HG03097 (cell line): ENCODE data around the gene CDH4.

Experiments used
- ATAC-seq: cut with Tn5 transposase; IDR thresholded peaks from one replicate; pipeline ENCODE4 v1.9.1; 2021; ENCODE audit not compliant: unreplicated experiment, low FRiP score

Gene CDH4

GRCh38 chr20:61922411-61922810 is 670.4 kb downstream of the CDH4 start:
- no peak for ATAC-seq

DNA sequence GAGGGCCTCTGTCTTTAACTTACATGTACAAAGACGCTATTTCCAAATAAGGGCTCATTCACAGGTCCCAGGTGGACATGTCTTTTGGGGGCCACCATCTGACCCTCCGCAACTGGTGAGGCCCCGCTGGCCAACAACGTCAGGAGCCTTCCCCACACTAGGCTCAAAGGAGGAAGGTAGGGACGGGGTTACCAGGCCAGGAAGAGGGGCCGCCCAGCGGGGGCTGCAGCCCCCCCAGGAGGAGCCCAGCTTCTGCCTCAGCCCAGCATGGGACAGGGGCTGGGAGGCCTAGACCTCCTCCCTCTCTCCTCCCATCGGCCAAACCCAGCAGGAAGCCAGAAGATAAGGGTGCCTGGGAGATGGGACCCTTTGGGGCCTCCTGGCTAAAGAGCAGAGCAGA is 670.9 kb downstream of the CDH4 start:
- ATAC-seq = no peak

GRCh38 chr20:61923371-61924166 is 671.5 kb downstream of the CDH4 start:
- ATAC-seq = no peak

- no peak for ATAC-seq
These were observed 672.3 kb downstream of the CDH4 start for GRCh38 chr20:61924211-61924857.

DNA sequence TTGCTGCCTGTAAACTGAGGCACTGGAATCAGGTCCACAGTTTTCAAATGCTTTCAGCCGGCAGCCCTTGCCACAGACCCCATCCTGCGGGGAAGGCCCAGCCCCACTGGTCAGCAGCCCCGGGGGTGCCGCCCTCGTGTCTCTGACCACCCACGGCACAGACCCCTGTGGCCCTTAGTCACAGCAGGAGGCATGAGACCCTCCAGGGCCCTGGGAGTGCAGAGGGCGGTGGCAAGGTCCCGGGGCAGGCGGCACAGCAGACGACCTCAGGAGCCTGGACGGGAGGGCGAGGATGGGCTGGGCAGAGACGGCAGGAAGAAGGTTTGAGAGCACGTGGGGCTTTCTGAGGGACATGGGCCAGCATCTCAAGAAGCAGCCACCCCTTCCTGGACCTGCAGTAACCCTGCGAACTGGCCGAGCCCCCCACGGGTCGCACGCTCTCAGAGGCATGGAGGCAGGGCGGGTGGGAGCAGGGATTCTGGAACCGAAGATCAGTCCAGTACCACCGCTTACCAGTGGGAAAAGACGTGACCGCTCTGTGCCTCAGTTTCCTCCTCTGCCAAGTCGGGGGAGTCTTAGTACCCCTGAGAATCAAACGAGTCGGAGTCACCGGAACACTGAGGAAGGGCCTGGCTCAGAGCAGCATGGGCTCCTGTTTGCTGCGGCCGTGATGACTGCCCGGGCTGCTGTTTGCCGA is 672.9 kb downstream of the CDH4 start:
- ATAC-seq = no peak

DNA sequence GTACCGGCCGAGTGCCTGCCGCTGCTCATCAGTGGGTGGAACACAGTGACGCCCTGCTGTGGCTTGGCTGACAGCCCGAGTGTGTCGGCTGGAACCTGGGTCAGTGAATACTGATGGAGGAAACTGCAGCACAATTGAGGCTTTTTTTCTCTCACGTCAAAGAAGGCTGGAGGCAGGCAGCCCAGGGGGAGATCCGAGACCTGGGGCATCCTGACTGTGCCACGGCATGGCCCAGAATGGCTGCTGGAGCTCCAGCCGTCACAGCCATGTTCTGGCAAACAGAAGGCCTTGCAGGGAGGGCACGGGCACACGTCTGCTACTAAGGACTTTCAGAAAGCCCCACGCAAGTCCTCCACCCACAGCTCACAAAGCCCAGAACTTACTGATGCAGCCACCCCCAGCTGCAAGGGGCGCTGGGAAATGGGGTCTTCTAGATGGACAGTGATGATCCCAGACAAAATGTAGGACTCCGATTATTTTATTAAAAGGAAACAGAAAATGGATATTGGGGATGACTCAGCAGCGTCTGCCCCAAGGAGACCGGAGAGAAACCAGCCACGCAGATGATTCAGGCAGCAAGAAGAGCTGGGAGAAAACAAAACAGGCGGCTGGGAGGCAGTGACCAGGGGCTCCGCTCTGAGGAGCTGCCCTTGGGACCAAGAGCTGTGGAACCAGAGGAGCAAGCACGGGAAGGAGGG is 673.6 kb downstream of the CDH4 start:
- no peak for ATAC-seq

- ATAC-seq = no peak
These were observed 674.2 kb downstream of the CDH4 start for GRCh38 chr20:61926253-61926613.

GRCh38 chr20:61926796-61927192 is 674.7 kb downstream of the CDH4 start:
- no peak for ATAC-seq

GRCh38 chr20:61927193-61927825 is 675.2 kb downstream of the CDH4 start:
- no peak for ATAC-seq

DNA sequence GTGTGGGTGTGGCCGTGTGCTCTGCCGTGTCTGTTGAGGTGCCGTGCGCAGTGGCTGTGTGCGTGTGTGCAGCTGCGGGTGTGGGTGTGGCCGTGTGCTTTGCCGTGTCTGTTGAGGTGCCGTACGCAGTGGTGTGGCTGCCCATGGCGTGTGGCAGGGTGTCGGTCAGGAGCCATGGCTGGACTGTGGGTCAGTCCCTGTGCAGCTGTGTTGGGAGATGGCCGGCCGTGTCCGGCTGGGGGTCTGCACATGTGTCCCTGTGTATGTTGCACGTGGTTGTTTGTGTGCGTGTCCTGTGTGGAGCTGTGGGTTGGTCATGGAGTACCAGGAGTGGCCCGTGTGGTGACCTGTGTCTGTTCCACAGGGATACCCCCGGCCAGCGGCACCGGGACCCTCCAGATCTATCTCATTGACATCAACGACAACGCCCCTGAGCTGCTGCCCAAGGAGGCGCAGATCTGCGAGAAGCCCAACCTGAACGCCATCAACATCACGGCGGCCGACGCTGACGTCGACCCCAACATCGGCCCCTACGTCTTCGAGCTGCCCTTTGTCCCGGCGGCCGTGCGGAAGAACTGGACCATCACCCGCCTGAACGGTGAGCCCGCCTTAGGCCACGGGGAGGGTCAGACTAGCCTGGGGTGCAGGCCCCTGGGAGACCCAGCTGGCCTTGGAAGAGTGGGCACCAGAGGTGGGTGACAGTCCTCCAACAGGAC is 675.9 kb downstream of the CDH4 start:
- no peak for ATAC-seq

GRCh38 chr20:61929561-61929960 is 677.5 kb downstream of the CDH4 start:
- no peak for ATAC-seq

DNA sequence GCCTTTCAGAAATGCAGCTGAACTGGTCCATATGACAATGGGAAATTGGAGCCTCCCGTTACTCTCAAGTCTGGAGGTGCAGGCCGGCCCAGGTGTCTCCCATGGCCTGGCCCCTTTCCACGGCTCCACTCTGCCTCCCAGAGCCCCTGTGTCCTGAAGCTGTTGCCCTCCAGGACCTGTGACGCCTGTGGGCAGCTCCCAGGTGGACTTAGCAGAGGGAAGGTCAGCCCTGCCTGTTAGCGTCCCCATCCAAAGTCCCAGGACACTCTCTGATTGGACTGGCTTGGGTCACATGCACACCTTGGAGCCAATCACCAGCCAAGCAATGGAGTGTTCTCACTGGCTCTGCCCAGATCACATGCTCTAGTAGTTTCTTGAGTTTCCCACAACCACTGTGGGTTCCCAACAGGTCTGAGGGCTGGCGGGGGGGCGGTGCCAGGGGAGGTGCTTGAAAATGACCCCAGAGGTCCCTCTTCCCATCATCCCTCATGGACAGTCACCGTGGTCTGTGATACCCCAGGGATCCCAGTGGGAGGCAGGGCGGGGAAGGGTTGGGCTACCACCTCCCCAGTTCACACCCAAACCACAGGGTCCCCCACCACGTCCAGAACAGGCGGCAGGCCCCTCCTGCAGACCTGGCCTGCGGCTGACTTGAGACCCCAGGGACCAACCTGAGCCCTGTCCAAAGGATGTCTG is 678.1 kb downstream of the CDH4 start:
- no peak for ATAC-seq

- no peak for ATAC-seq
These were observed 678.9 kb downstream of the CDH4 start for GRCh38 chr20:61930776-61931475.

- no peak for ATAC-seq
These were observed 679.6 kb downstream of the CDH4 start for GRCh38 chr20:61931476-61932198.

DNA sequence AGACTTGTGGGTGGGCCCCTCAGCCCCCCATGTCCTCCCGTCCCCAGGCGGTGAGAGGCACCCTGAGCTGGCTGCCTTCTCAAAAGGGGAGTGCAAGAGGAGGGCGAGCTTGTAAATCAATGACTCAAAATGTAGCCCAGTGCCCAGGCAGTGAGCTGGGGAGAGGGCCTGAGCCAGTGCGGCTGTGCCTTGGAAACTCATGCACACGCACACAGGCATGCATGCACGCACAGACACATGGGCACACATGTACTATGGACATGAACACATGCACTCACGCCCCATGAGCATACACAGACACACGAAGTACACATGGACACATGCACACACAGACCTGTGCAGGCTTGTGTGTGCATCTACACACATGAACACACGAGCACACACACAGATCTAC is 680.1 kb downstream of the CDH4 start:
- no peak for ATAC-seq

DNA sequence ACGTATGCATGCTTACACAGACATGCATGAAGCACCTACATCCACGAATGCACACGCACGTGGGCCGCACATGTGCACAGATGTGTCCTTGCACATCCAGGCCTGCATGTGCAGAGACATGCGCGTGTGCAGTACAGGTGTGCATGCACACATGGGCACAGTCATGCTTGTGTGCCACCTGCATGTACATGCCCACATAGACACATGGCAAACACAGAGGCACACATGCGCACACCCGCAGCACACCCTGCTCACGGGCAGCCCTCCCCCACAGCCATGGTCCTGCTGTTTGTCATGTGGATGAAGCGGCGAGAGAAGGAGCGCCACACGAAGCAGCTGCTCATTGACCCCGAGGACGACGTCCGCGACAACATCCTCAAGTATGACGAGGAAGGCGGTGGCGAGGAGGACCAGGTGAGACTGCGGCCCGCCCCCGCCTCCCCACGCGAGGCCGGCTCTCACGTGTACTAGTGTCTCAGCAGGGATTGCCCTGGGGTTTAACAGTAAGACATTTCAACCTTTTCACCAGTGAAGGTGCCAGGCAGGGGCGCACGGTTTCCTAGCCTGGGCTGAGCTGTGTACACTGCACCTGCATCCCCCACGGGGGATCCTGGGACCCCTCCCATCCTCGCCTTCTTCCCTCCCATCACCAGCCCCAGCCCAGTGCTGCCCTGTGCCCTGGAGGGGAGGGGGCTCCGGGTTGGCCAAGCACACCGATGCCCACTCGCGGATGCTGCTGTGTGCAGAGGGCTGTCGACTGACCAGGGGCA is 680.8 kb downstream of the CDH4 start:
- ATAC-seq = no peak

DNA sequence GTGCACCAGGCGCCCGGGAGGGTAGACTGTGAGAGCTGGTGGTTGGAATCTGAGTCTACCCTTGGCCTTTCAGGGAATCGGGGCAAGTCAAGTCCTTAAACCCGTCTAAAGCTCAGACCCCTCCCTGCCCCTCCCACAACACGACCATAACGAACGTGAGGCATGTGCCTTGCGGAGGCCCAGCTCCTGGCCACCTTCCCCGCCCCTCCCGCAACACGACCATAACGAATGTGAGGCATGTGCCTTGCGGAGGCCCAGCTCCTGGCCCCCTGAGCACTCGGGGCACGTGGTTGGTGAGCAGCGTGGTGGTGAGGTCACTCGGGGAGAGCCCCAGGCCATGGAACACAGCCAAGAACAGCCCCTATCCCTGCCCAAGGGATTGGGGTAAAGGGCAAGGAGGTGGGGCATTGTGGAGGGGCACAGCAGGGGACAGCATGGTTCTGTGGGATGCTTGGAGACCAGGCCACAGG is 681.5 kb downstream of the CDH4 start:
- no peak for ATAC-seq
